ENCODE measurements around the gene XIRP2.

The XIRP2 gene

GRCh38 chr2:166926657-166927056 is 38.4 kb downstream of the XIRP2 start:
- Histone ChIP-seq H2AFZ (no peak overlapping the region), H3K4me2 (ENCODE audit: low read length) (no peak overlapping the region), H3K4me1 (no peaks in the 10 kb centered on the region)

GRCh38 chr2:166932032-166932431 is 43.8 kb downstream of the XIRP2 start:
- Histone ChIP-seq H3K79me2 (no peaks in the 10 kb centered on the region), H3K4me1 (no peaks in the 10 kb centered on the region)

More at GRCh38 chr2:166926657-166927056, 38.4 kb downstream of the XIRP2 start:
- no peak overlapping the region for H3K27ac ChIP-seq
- no peak overlapping the region for H3K9ac ChIP-seq
- H3K9me3 ChIP-seq (ENCODE audit: control insufficient read depth, low read length), result peaks cover 4% of the 10 kb centered on the region
- no peak for TF ChIP-seq CTCF (IDR thresholded peaks at IDR 0.05)
- H3K79me2 ChIP-seq, result no peaks in the 10 kb centered on the region
- no peak overlapping the region for H3K4me3 ChIP-seq (ENCODE audit: low read depth, low read length)
- no peaks in the 10 kb centered on the region for H3K36me3 ChIP-seq (ENCODE audit: control insufficient read depth, insufficient read depth, low read length)
- H3K27me3 ChIP-seq (ENCODE audit: control insufficient read depth, insufficient read depth, low read length), result no peaks in the 10 kb centered on the region

GRCh38 chr2:166934817-166935216 is 46.5 kb downstream of the XIRP2 start:
- TF ChIP-seq CTCF (IDR thresholded peaks at IDR 0.05), result no peak
- Histone ChIP-seq H3K4me1 (no peaks in the 10 kb centered on the region), H3K36me3 (ENCODE audit: control insufficient read depth, insufficient read depth, low read length) (no peaks in the 10 kb centered on the region), H3K4me3 (ENCODE audit: low read depth, low read length) (no peak overlapping the region), H3K27me3 (ENCODE audit: control insufficient read depth, insufficient read depth, low read length) (no peaks in the 10 kb centered on the region), H3K27ac (no peak overlapping the region), H2AFZ (no peak overlapping the region), H3K9me3 (ENCODE audit: control insufficient read depth, low read length) (no peaks in the 10 kb centered on the region), H3K79me2 (no peaks in the 10 kb centered on the region), H3K4me2 (ENCODE audit: low read length) (no peak overlapping the region), H3K9ac (no peak overlapping the region)

More at GRCh38 chr2:166932032-166932431, 43.8 kb downstream of the XIRP2 start:
- no peak overlapping the region for H2AFZ ChIP-seq
- H3K27ac ChIP-seq, result no peak overlapping the region
- no peaks in the 10 kb centered on the region for H3K9me3 ChIP-seq (ENCODE audit: control insufficient read depth, low read length)
- H3K27me3 ChIP-seq (ENCODE audit: control insufficient read depth, insufficient read depth, low read length), result no peaks in the 10 kb centered on the region
- no peak overlapping the region for H3K4me3 ChIP-seq (ENCODE audit: low read depth, low read length)
- no peak overlapping the region for H3K9ac ChIP-seq
- no peaks in the 10 kb centered on the region for H3K36me3 ChIP-seq (ENCODE audit: control insufficient read depth, insufficient read depth, low read length)
- no peak overlapping the region for H3K4me2 ChIP-seq (ENCODE audit: low read length)
- TF ChIP-seq CTCF (IDR thresholded peaks at IDR 0.05), result no peak

GRCh38 chr2:166942377-166942776 is 54.1 kb downstream of the XIRP2 start:
- H3K79me2 ChIP-seq, result no peaks in the 10 kb centered on the region
- H3K27me3 ChIP-seq (ENCODE audit: control insufficient read depth, insufficient read depth, low read length), result no peaks in the 10 kb centered on the region
- no peak overlapping the region for H3K4me2 ChIP-seq (ENCODE audit: low read length)
- no peak for TF ChIP-seq CTCF (IDR thresholded peaks at IDR 0.05)
- H3K27ac ChIP-seq, result no peak overlapping the region
- H3K36me3 ChIP-seq (ENCODE audit: control insufficient read depth, insufficient read depth, low read length), result no peaks in the 10 kb centered on the region
- no peak overlapping the region for H3K9ac ChIP-seq
- H3K4me1 ChIP-seq, result no peaks in the 10 kb centered on the region
- H3K9me3 ChIP-seq (ENCODE audit: control insufficient read depth, low read length), result no peaks in the 10 kb centered on the region
- H3K4me3 ChIP-seq (ENCODE audit: low read depth, low read length), result no peak overlapping the region
- no peak overlapping the region for H2AFZ ChIP-seq

GRCh38 chr2:166944909-166945308 is 56.6 kb downstream of the XIRP2 start:
- no peak for TF ChIP-seq CTCF (IDR thresholded peaks at IDR 0.05)
- H3K4me2 ChIP-seq (ENCODE audit: low read length), result no peak overlapping the region
- H3K9ac ChIP-seq, result no peak overlapping the region
- H3K9me3 ChIP-seq (ENCODE audit: control insufficient read depth, low read length), result no peaks in the 10 kb centered on the region
- no peak overlapping the region for H2AFZ ChIP-seq
- H3K4me3 ChIP-seq (ENCODE audit: low read depth, low read length), result no peak overlapping the region
- H3K79me2 ChIP-seq, result no peaks in the 10 kb centered on the region
- no peaks in the 10 kb centered on the region for H3K36me3 ChIP-seq (ENCODE audit: control insufficient read depth, insufficient read depth, low read length)
- no peaks in the 10 kb centered on the region for H3K27me3 ChIP-seq (ENCODE audit: control insufficient read depth, insufficient read depth, low read length)
- no peak overlapping the region for H3K27ac ChIP-seq
- H3K4me1 ChIP-seq, result no peaks in the 10 kb centered on the region
